K562 (cell line): ENCODE results near the gene ACER3. TPM values are rescaled to one million over a fixed set of nuclear protein-coding genes. Genes with fewer than 3 reads are reported as not detected.
A peak's percentile ranks its signal among the peaks of the same experiment; 100 is the strongest.

Experiments used
- ATAC-seq: fragments of 200-7000 bp; cut with Tn5 transposase; 3 replicates; pipeline ENCODE4 v1.9.1; 2020; ENCODE audit warnings: moderate library complexity
- BruUV-seq: library from RNA; stranded (reverse); fragments of 400-500 nt; replicated peaks from 2 replicates; lab custom pipeline; 2021; lab: Mats Ljungman, UMichigan
- CTCF ChIA-PET: fragments of 300-600 bp; formaldehyde crosslinking; extraction: SDS; loops from one replicate; lab custom pipeline; 2021; ENCODE audit warnings: low intra/inter-chr PET ratio; lab: Yijun Ruan, JAX
- POLR2A ChIA-PET: fragments of 300-600, 350-650 bp; sonication (Branson Sonifier 250); formaldehyde crosslinking; extraction: SDS; loops from one replicate; lab custom pipeline; 2021; ENCODE audit warnings: antibody characterized with exemption, inconsistent platforms; lab: Yijun Ruan, JAX
- DNase-seq, 4 experiments: peaks; one replicate each; pipeline versions ENCODE4 v3.0.0 to v3.0.0-alpha.2; 2011 to 2018; ENCODE audit warnings: low spot score in 3 of 4, mixed read lengths in 3 of 4; ENCODE audit errors: extremely low read depth in 1 of 4
- FAIRE-seq: peaks from 2 replicates; lab custom pipeline; 2011; peaks lifted over from hg19 to GRCh38; lab: Jason Lieb, UNC
- H2AFZ ChIP-seq: 2 replicates; pipeline ENCODE4 v1.6.0; 2011; ENCODE audit warnings: low read depth, low read length, control low read depth, inconsistent platforms
- H3K27ac ChIP-seq: fragments of 200-600 bp; 3 replicates; pipeline ENCODE4 v1.8.0; 2011; ENCODE audit warnings: low read depth, mild to moderate bottlenecking, control low read depth, inconsistent platforms, low read length, moderate library complexity, mixed read lengths; ENCODE audit errors: extremely low read depth
- H3K27me3 ChIP-seq, 2 experiments: fragments of 300-600 bp in 1 of 2; 2 replicates in 1 of 2; 3 replicates in 1 of 2; pipeline versions ENCODE4 v1.6.0 to v1.8.0; 2011; ENCODE audit warnings: inconsistent platforms in 2 of 2, low read length in 2 of 2, mild to moderate bottlenecking in 1 of 2, mixed read lengths in 1 of 2, moderate library complexity in 1 of 2; ENCODE audit not compliant: control insufficient read depth in 2 of 2, insufficient read depth in 2 of 2
- H3K36me3 ChIP-seq: fragments of 300-600 bp; 3 replicates; pipeline ENCODE4 v1.8.0; 2011; ENCODE audit warnings: mild to moderate bottlenecking, low read length, inconsistent platforms; ENCODE audit not compliant: control insufficient read depth, insufficient read depth
- H3K4me1 ChIP-seq, 2 experiments: fragments of 200-600 bp in 1 of 2; replicated peaks in 1 of 2; 2 replicates in 1 of 2; 3 replicates in 1 of 2; pipeline versions ENCODE4 v1.5.1 to v1.8.0; 2011; ENCODE audit warnings: inconsistent platforms in 2 of 2, low read length in 2 of 2, mild to moderate bottlenecking in 1 of 2, mixed read lengths in 1 of 2, moderate library complexity in 1 of 2; ENCODE audit not compliant: control insufficient read depth in 2 of 2, insufficient read depth in 2 of 2
- H3K4me2 ChIP-seq: 2 replicates; pipeline ENCODE4 v1.6.1; 2011; ENCODE audit warnings: low read length, control low read depth, inconsistent platforms, mixed read lengths; ENCODE audit not compliant: insufficient read depth
- H3K4me3 ChIP-seq: fragments of 200-600 bp; sonication (generic), shearing (Covaris generic); 2 replicates; pipeline ENCODE4 v1.5.1; 2016; ENCODE audit warnings: control low read depth, inconsistent platforms
- H3K79me2 ChIP-seq: fragments of 200-600 bp; 3 replicates; pipeline ENCODE4 v1.8.0; 2011; ENCODE audit warnings: low read length, inconsistent platforms; ENCODE audit not compliant: control insufficient read depth, insufficient read depth
- H3K9ac ChIP-seq, 2 experiments: 2 replicates each; pipeline versions ENCODE4 v1.6.0 to v1.6.1; 2011; ENCODE audit warnings: low read depth in 2 of 2, low read length in 2 of 2, control low read depth in 1 of 2, inconsistent platforms in 1 of 2, mild to moderate bottlenecking in 1 of 2, mixed read lengths in 1 of 2; ENCODE audit not compliant: insufficient read depth in 1 of 2
- H3K9me1 ChIP-seq: one replicate; pipeline ENCODE4 v1.6.0; 2011; ENCODE audit warnings: inconsistent platforms, mild to moderate bottlenecking, low read length, moderate library complexity; ENCODE audit not compliant: control insufficient read depth, insufficient read depth
- H3K9me3 ChIP-seq: replicated peaks from 2 replicates; pipeline ENCODE4 v1.5.1; 2011; ENCODE audit warnings: low read depth, low read length, inconsistent platforms; ENCODE audit not compliant: control insufficient read depth, insufficient read depth
- H4K20me1 ChIP-seq: replicated peaks from 2 replicates; pipeline ENCODE4 v1.6.1; 2011; ENCODE audit warnings: low read length, inconsistent platforms, mixed read lengths; ENCODE audit not compliant: control insufficient read depth, insufficient read depth
- WGBS: fragments of 100-300 bp; shearing (Covaris generic); methylation state at CpG from one replicate; pipeline ENCODE4 v1.1.6; 2016; ENCODE audit warnings: low coverage, mixed read lengths; ENCODE audit not compliant: insufficient coverage; ENCODE audit errors: missing lambda C conversion rate; 5-methylcytosine and 5-hydroxymethylcytosine counted together
- in situ Hi-C: fragments of 300-500 bp; cut with MboI; formaldehyde crosslinking; loops from 4 replicates; pipeline ENCODE4 v1.15.0; 2018; ENCODE audit warnings: inconsistent platforms, mixed read lengths
- intact Hi-C: fragments of 100-400 bp; cut with micrococcal nuclease; formaldehyde crosslinking; loops from 2 replicates; pipeline ENCODE4 v1.14.2; 2022
- polyA plus RNA-seq, 8 experiments: library from polyadenylated mRNA; depleted of rRNA in 4 of 8; stranded (reverse) in 5 of 8; unstranded in 3 of 8; fragments of >200 nt; fragmentation: Nextera tagmentation in 2 of 8; fragmentation: Illumina TruSeq in 1 of 8; extraction: Ambion mirVana in 2 of 8; extraction: Trizol in 1 of 8; gene quantifications; 2 replicates each; pipeline versions ENCODE4 v1.2.1 to v1.2.3, GENCODE V29; 2011 to 2014; ENCODE audit warnings: inconsistent platforms in 1 of 8, missing spikeins in 1 of 8
- total RNA-seq, 7 experiments: library from RNA; depleted of rRNA in 6 of 7; stranded (reverse); fragments of >200 nt in 6 of 7; fragmentation: Illumina TruSeq in 2 of 7; extraction: Trizol in 2 of 7; gene quantifications; 2 replicates each; pipeline versions ENCODE4 v1.2.1 to v1.2.3, GENCODE V29; 2011 to 2021; ENCODE audit warnings: low replicate concordance in 1 of 7
- TF ChIP-seq, protein P1 (sequence below): fragments of 450-650 bp; formaldehyde crosslinking; IDR thresholded peaks from 2 replicates; pipeline ENCODE4 v1.4.0; 2020; ENCODE audit warnings: mild to moderate bottlenecking, mixed read lengths
- TF ChIP-seq, protein P2 (sequence below): fragments of 450-650 bp; formaldehyde crosslinking; IDR thresholded peaks from 2 replicates; pipeline ENCODE4 v1.4.0; 2022; ENCODE audit warnings: mild to moderate bottlenecking, moderate library complexity

Gene ACER3
- total and polyA plus RNA-seq, 9 of the 15 experiments (the other 6 are each of a cell fraction or from before 2014, with no cell fraction given) = 2.0 to 23.8 (median 9.5) TPM

- intact Hi-C loops = no loop called here
These were observed 198.2 kb downstream of the ACER3 start for GRCh38 chr11:77058900-77059299.

More at GRCh38 chr11:77058900-77059299, 198.2 kb downstream of the ACER3 start:
- ATAC-seq (no peak), DNase-seq (no peak), FAIRE-seq (no peak)
- in situ Hi-C loops = no loop called here
- POLR2A ChIA-PET = interaction anchor here (0.5 kb wide), 2 partner anchors 8 to 28 kb away, joined by 3 read pairs; partner anchors contain the start of gene CAPN5
- TF ChIP-seq, protein P1, sequence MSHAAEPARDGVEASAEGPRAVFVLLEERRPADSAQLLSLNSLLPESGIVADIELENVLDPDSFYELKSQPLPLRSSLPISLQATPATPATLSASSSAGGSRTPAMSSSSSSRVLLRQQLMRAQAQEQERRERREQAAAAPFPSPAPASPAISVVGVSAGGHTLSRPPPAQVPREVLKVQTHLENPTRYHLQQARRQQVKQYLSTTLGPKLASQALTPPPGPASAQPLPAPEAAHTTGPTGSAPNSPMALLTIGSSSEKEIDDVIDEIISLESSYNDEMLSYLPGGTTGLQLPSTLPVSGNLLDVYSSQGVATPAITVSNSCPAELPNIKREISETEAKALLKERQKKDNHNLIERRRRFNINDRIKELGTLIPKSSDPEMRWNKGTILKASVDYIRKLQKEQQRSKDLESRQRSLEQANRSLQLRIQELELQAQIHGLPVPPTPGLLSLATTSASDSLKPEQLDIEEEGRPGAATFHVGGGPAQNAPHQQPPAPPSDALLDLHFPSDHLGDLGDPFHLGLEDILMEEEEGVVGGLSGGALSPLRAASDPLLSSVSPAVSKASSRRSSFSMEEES (CRISPR knock-in tag) = peak; percentile 73
- TF ChIP-seq, protein P2, sequence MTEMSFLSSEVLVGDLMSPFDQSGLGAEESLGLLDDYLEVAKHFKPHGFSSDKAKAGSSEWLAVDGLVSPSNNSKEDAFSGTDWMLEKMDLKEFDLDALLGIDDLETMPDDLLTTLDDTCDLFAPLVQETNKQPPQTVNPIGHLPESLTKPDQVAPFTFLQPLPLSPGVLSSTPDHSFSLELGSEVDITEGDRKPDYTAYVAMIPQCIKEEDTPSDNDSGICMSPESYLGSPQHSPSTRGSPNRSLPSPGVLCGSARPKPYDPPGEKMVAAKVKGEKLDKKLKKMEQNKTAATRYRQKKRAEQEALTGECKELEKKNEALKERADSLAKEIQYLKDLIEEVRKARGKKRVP (CRISPR knock-in tag) = no peak
- no peak overlapping the region for H3K4me3 ChIP-seq
- 0% methylated on average over 2 of the region's 2 CpGs for WGBS
- no peaks in the 10 kb centered on the region for H4K20me1 ChIP-seq
- H2AFZ ChIP-seq = no peak overlapping the region
- H3K27me3 ChIP-seq = peaks cover 2 to 16% of the 10 kb centered on the region in 2 experiments; a peak in 2 of 5 replicates
- no peak overlapping the region for H3K27ac ChIP-seq
- CTCF ChIA-PET = interaction anchor here (0.6 kb wide), 1 partner anchor 11 kb away, joined by 5 read pairs; no protein-coding TSS in a partner anchor
- H3K9me3 ChIP-seq = no peaks in the 10 kb centered on the region; the same call in 1 of the 2 replicates
- no peaks in the 10 kb centered on the region for H3K36me3 ChIP-seq
- H3K79me2 ChIP-seq = no peaks in the 10 kb centered on the region
- no peak overlapping the region for H3K9ac ChIP-seq
- peaks cover 0 to under 1% of the 10 kb centered on the region in 2 experiments; a peak in 1 of 5 replicates for H3K4me1 ChIP-seq
- no peak overlapping the region for H3K4me2 ChIP-seq
- BruUV-seq = no TSS peak
- H3K9me1 ChIP-seq = no peaks in the 10 kb centered on the region
